ENCODE results near the gene GNL1. TPM values are rescaled to one million over a fixed set of nuclear protein-coding genes. Genes with fewer than 3 reads are reported as not detected.
"Not testable (repeated sequence)": the region's sequence is repeated elsewhere in the genome, so short reads cannot be mapped to it uniquely, and the experiment has no call there.

The GNL1 gene
- polyA plus RNA-seq, 6 donors from 2014 or later = 23.8 to 47.4 (median 36.8) TPM

GRCh38 chr6:30495993-30496392, 60.3 kb downstream of the GNL1 start:
- H3K9me3 Mint-ChIP-seq = no peaks in the 10 kb centered on the region
- no peaks in the 10 kb centered on the region for H3K27me3 Mint-ChIP-seq
- H3K4me3 Mint-ChIP-seq = peak overlapping the region in 4 of 8 donors; percentile 16 to 77 (median 48)
- DNase-seq (no peak), ATAC-seq (ENCODE audit: low read depth in 2 of 2) (no peak)
- peaks cover 8 to 23% of the 10 kb centered on the region in 2 donors for H3K36me3 Mint-ChIP-seq
- peaks cover 71 to 88% (median 85%) of the 10 kb centered on the region in 3 donors for H3K4me1 Mint-ChIP-seq
- H3K27ac Mint-ChIP-seq = peak overlapping the region in 4 of 6 donors; percentile 24 to 100 (median 59)

DNA sequence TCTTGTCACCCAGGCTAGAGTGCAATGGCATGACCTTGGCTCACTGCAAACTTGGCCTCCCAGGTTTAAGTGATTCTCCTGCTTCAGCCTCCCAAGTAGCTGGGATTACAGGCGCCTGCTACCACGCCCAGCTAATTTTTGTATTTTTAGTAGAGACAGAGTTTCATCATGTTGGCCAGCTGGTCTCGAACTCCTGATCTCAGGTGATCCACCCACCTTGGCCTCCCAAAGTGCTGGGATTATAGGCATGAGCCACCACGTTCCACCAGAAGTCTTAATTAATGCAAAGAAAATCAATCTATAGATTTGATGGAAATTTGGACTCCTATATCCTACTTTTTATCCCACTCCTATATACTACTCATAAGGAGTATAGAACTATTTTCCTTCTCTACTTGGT, 61.2 kb downstream of the GNL1 start:
- not testable (repeated sequence) for H3K9me3 Mint-ChIP-seq; ATAC-seq (ENCODE audit: low read depth in 2 of 2); H3K27me3 Mint-ChIP-seq; DNase-seq
- Mint-ChIP-seq H3K4me3 (peak overlapping the region in 6 of 8 donors; percentile 24 to 96 (median 66)), H3K27ac (peak overlapping the region in 5 of 6 donors; percentile 32 to 100 (median 74)), H3K36me3 (peaks cover 17 to 32% of the 10 kb centered on the region in 2 donors), H3K4me1 (peaks cover 69 to 88% (median 79%) of the 10 kb centered on the region in 3 donors)

GRCh38 chr6:30494291-30494861, 61.9 kb downstream of the GNL1 start:
- Mint-ChIP-seq H3K36me3 (peaks cover 18 to 36% of the 10 kb centered on the region in 2 donors), H3K27me3 (no peaks in the 10 kb centered on the region), H3K9me3 (no peaks in the 10 kb centered on the region), H3K4me1 (peaks cover 69 to 84% (median 76%) of the 10 kb centered on the region in 3 donors), H3K4me3 (peak overlapping the region; percentile 72 to 100 (median 94)), H3K27ac (peak overlapping the region; percentile 32 to 100 (median 70))
- DNase-seq = no peak
- peak; percentile 15 to 24 for ATAC-seq (ENCODE audit: low read depth in 2 of 2)

DNA sequence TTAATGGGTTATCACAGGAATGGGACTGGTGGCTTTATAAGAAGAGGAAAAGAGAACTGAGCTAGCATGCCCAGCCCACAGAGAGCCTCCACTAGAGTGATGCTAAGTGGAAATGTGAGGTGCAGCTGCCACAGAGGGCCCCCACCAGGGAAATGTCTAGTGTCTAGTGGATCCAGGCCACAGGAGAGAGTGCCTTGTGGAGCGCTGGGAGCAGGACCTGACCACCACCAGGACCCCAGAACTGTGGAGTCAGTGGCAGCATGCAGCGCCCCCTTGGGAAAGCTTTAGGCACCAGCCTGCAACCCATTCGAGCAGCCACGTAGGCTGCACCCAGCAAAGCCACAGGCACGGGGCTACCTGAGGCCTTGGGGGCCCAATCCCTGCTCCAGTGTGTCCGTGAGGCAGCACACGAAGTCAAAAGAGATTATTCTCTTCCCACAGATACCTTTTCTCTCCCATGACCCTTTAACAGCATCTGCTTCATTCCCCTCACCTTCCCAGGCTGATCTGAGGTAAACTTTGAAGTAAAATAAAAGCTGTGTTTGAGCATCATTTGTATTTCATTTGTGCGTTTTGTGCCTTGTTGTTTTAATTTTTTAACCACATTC, 62.5 kb downstream of the GNL1 start:
- H3K9me3 Mint-ChIP-seq = no peaks in the 10 kb centered on the region
- ATAC-seq (ENCODE audit: low read depth in 2 of 2) = no peak
- no peak for DNase-seq
- H3K4me3 Mint-ChIP-seq = peak overlapping the region; percentile 72 to 100 (median 94)
- H3K27ac Mint-ChIP-seq = peak overlapping the region; percentile 32 to 100 (median 70)
- H3K27me3 Mint-ChIP-seq = no peaks in the 10 kb centered on the region
- H3K4me1 Mint-ChIP-seq = peaks cover 75 to 90% (median 82%) of the 10 kb centered on the region in 3 donors
- H3K36me3 Mint-ChIP-seq = peaks cover 18 to 40% of the 10 kb centered on the region in 2 donors

- Mint-ChIP-seq H3K9me3 (no peaks in the 10 kb centered on the region), H3K4me1 (peaks cover 75 to 91% (median 79%) of the 10 kb centered on the region in 3 donors), H3K4me3 (peak overlapping the region; percentile 93 to 100 (median 98)), H3K27ac (peak overlapping the region; percentile 22 to 100 (median 76)), H3K36me3 (peaks cover 18 to 40% of the 10 kb centered on the region in 2 donors), H3K27me3 (no peaks in the 10 kb centered on the region)
- DNase-seq = no peak
- ATAC-seq (ENCODE audit: low read depth in 2 of 2) = no peak
Measured at GRCh38 chr6:30491991-30492952, 64.0 kb downstream of the GNL1 start.

Other genes with a start within 250 kb of the GNL1 start
- 10 to 100 TPM in 4 of 6 donors, 1 to 10 TPM in 2; 8.0 to 16.3 (median 15.0) TPM for gene TRIM39, start 229.6 kb downstream of the GNL1 start, polyA plus RNA-seq (ENCODE audit: low read depth in 6 of 6)
- 100 to 1,000 TPM in 3 of 6 donors, 10 to 100 TPM in 3; 82.9 to 124 (median 98.4) TPM for gene RPP21, start 211.3 kb downstream of the GNL1 start, polyA plus RNA-seq (ENCODE audit: low read depth in 6 of 6)
- 1,000 to 10,000 TPM; 2,024 to 3,192 (median 2,301) TPM for gene HLA-E, start 67.0 kb downstream of the GNL1 start, polyA plus RNA-seq (ENCODE audit: low read depth in 6 of 6)
- 10 to 100 TPM in 4 of 6 donors, 1 to 10 TPM in 2; 8.1 to 14.2 (median 11.2) TPM for gene PRR3, start 806 bp upstream of the GNL1 start, polyA plus RNA-seq (ENCODE audit: low read depth in 6 of 6)
- 10 to 100 TPM; 11.5 to 31.0 (median 19.3) TPM for gene ABCF1, start 15.0 kb upstream of the GNL1 start, polyA plus RNA-seq (ENCODE audit: low read depth in 6 of 6)
- 10 to 100 TPM in 5 of 6 donors, 1 to 10 TPM in 1; 7.8 to 27.9 (median 25.9) TPM for gene PPP1R10, start 60.8 kb upstream of the GNL1 start, polyA plus RNA-seq (ENCODE audit: low read depth in 6 of 6)
- gene MRPS18B, start 61.4 kb upstream of the GNL1 start, polyA plus RNA-seq (ENCODE audit: low read depth in 6 of 6) = 100 to 1,000 TPM; 101 to 221 (median 142) TPM
- 1 to 10 TPM in 5 of 6 donors, under 1 TPM in 1; 0.79 to 4.1 (median 2.0) TPM for gene ATAT1, start 70.4 kb upstream of the GNL1 start, polyA plus RNA-seq (ENCODE audit: low read depth in 6 of 6)
- gene C6orf136, start 90.6 kb upstream of the GNL1 start, polyA plus RNA-seq (ENCODE audit: low read depth in 6 of 6) = 10 to 100 TPM in 4 of 6 donors, 1 to 10 TPM in 2; 8.1 to 15.5 (median 12.2) TPM
- gene DHX16, start 116.5 kb upstream of the GNL1 start, polyA plus RNA-seq (ENCODE audit: low read depth in 6 of 6) = 10 to 100 TPM in 5 of 6 donors, 1 to 10 TPM in 1; 4.2 to 27.0 (median 16.1) TPM
- gene PPP1R18, start 130.2 kb upstream of the GNL1 start, polyA plus RNA-seq (ENCODE audit: low read depth in 6 of 6) = 100 to 1,000 TPM in 1 of 6 donors, 10 to 100 TPM in 5; 70.3 to 103 (median 82.6) TPM
- 10 to 100 TPM; 37.3 to 72.1 (median 45.4) TPM for gene NRM, start 134.5 kb upstream of the GNL1 start, polyA plus RNA-seq (ENCODE audit: low read depth in 6 of 6)
- gene MDC1, start 160.8 kb upstream of the GNL1 start, polyA plus RNA-seq (ENCODE audit: low read depth in 6 of 6) = 1 to 10 TPM; 2.0 to 8.3 (median 3.5) TPM
- gene TUBB, start 163.9 kb upstream of the GNL1 start, polyA plus RNA-seq (ENCODE audit: low read depth in 6 of 6) = 100 to 1,000 TPM in 1 of 6 donors, 10 to 100 TPM in 5; 37.9 to 104 (median 73.3) TPM
- 10 to 100 TPM; 43.5 to 65.2 (median 52.4) TPM for gene FLOT1, start 186.2 kb upstream of the GNL1 start, polyA plus RNA-seq (ENCODE audit: low read depth in 6 of 6)
- under 1 TPM in 1 of 6 donors, not detected in 5; 0.31 TPM for gene IER3, start 188.1 kb upstream of the GNL1 start, polyA plus RNA-seq (ENCODE audit: low read depth in 6 of 6)

All from naive B cell (primary cell).